Stimulated activated CD4-positive, alpha-beta T cell treated with anti-CD3 and anti-CD28 coated beads, Interleukin-1b, Interleukin-23, amount 100 ng/mL, for 24 hours (primary cell): ENCODE results near the gene PGLYRP2.
A peak's percentile ranks its signal among the peaks of the same experiment; 100 is the strongest.

ENCODE experiments used
- DNase-seq, 4 experiments: peaks; one replicate each; pipeline ENCODE4 v3.0.0-alpha.2; 2020; ENCODE audit warnings: low read depth in 4 of 4, low spot score in 1 of 4

PGLYRP2 gene

DNA sequence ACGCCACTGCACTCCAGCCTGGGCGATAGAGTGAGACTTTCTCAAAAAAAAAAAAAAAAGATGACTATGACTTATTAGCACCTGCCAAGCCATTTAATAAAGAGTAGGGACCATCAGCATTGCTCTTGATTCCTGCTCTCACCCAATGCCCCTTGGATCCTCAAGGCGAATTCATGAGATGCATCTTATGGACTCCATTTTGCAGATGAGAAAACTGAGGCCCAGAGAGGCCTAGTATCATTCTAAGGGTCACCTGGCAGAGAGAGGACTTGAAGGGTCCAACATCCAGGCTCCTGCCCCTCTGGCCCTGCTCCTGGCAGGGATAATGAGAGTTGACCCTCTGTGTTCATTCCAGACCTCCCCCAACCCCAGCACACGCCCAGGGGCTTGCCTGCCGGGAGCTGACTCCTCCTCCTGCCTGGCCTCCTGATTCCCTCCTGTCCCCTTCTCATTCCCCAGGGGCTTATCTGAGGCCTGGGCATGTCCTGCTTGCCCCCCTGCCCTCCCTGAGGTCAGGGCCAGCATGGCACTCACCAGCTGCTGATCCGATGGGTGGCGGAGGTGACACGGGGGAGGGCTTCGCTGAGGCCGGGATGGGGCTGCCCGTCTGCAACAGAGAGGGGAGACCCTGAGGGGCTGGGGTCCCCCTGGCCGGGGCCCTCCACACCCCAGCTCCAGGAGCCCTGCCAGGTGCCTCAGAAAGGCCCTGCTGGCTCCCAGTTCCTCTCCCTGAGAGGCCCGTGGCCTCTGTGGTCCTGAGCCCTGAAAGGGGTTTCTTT, 37.0 kb downstream of the PGLYRP2 start:
- no peak for DNase-seq

DNA sequence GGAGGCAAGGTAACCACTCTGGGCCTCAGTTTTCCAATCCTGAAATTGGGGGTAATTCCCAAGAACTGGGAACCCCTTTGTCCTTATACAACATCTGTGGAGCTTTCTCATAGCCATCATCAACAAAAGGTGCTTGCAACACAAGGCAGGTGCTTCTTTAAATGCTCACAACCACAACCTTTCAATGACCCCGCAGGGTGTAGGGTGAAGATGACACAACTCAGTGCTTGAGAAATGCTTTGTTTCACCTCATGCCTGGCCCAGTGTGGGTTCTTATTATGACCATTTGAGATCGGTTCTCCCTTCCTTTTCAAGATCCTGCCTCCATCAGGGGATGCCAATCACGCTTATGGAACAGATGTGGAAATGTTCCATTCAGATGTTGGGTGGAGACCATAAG, 38.0 kb downstream of the PGLYRP2 start:
- DNase-seq = no peak

DNA sequence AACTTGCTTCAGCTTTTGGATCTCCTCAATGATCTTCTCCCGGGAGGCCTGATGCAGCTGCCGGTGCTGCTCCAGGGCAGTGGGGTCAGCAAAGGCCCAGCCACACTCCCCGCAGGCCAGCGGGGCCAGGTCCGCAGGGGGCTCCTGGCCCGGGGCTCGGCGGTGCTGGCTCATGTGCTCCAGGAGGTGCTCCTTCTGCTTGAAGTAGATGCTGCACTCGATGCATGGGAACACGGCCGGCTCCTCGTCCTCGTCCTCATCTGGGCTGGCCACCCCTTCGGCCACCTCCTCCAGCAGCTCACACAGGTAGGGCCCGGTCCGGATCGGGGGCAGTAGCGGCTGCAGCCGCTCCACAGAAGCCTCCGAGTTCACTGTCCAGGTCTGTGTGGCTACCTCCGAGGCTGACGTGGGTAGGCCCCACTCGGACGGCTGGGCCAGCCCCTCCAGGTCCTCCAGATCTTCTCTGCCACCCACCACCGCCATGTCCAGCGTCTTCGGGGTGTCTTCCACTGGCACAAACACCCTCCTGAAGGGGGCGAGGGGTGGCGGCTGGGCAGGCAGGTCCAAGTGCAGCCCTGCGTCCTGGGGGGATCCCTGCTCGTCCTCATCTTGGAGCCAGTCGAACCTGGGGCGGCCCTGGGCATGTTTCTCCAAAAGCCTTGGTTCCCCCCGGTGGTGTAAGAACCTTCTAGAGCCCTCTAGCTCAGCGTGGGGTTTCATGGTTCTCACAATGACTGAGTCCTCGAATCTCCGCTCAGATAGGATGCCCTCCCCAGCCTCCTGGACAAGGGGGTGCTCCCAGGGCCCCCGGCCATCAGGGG, 39.3 kb downstream of the PGLYRP2 start:
- no peak for DNase-seq

DNA sequence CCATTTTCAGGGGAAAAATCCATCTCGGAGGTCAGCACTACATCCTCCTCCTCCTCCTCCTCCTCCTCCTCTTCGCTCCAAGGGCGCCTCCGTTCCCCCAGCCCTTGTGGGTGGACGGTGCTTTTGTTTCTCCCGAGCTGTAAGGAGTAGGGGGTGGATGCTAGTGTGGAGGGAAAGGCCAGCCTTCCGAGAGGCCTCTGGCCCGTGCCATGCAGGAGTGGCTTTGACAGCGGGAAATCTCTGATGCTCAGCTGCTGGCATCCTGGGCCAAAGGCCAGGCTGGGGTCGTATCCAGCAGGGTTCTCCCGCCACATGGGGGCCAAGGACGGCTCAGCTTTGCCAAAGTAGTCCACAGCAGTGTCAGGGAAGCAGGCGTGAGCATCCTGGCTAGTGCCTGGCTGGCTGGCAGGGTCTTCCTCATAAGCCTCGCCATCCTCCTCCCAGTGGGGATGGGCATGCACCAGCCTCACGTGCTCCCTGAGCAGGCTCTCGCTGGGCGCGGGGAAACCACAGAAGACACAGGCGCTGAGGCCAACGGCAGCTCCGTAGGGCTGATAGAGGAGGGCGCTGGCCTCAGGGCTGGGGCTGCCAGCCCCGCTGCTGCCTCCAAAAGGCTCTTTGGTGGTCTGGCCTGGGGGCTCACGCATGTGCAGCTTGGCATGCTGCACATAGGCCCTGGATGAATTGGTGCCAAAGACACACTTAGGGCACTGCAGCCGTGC, 40.1 kb downstream of the PGLYRP2 start:
- no peak for DNase-seq

DNA sequence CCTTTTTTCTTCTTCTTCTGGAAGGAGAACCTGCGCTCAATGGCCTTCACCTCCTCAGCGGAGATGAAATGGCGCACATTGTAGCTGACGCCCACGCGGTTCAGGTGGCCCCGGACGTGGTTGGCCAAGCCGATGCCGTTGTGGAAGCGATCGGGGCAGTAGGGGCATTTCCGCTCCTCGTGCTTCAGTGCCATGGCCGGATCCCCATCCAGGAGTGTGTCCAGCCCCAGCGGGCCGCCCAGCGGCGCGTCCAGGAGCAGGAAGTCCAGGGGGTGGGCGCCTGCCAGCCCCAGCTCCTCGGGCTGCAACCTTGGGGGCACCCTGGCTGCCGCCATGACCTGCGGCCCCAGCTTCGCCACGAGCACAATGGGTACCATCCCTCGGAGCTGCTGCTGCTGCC, 40.7 kb downstream of the PGLYRP2 start:
- no peak for DNase-seq

DNA sequence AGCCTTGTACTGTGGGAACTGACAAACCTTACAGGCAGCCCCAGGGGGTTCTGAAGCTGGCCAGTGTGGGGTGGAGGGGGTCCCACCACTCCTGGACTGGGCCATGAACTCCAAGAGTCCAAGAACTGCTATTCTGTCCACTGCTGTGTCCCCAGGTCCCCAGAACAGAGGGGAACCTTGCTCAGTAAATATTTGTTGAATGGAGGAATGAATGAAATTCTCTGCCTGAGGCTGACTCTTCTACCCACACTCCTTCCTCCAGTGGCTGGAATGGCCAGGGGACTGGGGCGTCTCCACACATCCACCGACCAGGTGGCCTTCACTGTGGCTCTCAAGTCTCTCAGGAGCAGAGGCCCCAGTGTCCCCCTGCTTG, 41.2 kb downstream of the PGLYRP2 start:
- no peak for DNase-seq

DNA sequence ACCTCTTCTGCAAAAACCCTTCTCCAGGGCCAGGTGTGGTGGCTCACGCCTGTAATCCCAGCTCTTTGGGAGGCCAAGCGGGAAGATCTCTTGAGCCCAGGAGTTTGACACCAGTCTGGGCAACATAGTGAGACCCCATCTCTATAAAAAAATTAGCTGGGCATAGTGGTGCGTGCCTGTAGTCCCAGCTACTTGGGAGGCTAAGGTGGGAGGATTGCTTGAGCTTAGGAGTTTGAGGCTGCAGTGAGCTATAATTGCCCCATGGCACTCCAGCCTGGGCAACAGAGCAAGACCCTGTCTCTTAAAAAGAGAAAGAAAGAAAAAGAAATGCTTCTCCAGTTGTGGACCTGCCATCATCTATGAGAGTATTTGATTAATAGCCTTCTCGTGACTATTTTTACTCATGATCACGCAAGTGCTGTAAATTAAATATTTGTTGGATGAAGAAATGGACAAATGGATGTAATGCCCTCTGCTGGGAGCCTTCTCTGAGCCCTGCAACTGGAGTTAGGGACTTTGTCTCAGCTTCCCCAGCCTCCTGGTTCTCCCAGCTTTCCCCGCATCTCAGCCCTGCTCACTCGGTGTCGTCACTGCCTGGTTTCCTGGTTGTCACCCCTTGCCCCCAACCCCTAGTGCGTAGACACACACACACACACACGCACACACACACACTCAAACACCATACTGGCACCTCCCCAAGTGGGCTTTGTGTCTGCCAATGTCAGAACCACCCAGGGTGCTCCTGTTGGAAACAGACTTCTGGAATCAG, 41.8 kb downstream of the PGLYRP2 start:
- no peak for DNase-seq

DNA sequence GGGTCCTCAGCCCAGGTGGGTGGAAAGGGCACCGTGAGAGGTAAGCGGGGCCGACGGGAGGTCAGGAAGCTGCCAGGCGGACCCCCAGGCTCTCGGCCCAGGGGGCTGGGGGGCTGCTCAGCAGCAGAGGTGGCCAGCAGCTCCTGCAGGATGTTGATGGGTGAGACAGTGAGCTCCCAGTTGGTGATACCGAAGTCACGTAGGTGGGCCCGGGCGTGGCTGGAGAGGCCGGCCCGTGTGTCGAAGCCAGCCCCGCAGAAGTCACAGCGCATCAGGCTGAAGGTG, 42.5 kb downstream of the PGLYRP2 start:
- no peak for DNase-seq

DNA sequence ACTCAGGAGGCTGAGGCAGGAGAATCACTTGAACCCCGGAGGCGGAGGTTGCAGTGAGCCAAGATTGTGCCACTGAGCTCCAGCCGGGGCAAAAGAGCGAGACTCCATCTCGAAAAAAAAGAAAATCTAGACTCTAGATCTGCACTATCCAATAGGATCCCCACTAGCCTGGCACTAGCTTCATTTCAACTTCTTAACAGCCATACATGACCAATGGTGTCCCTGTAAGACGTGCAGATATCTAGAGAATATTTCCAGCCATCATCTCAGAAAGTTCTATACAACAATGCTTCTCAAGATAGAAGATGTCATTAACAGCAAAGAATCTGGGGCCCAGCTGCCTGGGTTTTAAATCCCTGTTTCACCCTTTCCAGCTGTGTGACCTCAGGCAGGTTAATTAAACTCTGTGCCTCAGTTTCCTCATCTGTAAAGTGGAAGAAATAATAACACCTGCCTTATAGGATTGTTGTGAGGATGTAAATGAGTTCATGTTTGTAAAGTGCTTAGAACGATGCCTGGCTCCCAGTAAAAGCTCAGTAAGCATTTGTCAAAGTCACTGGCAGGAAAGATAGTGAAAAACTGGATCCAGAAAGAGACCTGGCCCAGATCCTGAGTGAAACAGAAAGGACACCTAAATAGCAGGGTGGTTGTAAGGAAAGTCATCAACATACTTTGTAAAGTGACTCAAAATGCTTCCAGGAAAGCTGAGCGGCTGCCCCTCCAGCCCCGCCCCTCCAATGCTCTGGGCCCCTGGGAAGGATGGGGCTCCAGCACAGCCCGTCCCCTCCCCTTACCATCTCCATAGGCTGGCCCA, 43.1 kb downstream of the PGLYRP2 start:
- DNase-seq = no peak

DNA sequence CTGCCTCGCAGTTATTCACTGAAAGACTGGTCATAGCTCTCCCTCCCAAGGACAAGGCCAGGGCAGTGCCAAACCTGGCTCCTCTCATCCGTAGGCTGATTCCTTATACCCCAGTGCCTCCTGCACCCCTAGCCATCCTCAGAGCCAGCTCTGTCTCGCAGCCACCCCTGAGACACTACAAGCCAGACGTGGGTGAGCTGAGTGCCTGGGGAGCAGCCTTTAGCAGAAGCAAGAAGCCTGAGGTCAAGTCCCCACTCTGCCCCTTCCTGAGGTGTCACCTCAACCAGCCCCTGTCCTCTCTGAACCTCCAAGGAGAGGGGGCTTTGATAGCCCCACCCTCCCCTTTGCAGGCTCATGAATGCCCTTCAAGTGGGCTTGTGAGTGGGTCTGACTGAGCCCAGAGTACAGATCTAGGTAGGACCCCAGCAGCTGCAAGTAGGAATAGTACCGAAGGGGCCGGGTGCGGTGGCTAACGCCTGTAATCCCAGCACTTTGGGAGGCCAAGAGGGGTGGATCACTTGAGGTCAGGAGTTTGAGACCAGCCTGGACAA, 45.7 kb downstream of the PGLYRP2 start:
- no peak for DNase-seq

DNA sequence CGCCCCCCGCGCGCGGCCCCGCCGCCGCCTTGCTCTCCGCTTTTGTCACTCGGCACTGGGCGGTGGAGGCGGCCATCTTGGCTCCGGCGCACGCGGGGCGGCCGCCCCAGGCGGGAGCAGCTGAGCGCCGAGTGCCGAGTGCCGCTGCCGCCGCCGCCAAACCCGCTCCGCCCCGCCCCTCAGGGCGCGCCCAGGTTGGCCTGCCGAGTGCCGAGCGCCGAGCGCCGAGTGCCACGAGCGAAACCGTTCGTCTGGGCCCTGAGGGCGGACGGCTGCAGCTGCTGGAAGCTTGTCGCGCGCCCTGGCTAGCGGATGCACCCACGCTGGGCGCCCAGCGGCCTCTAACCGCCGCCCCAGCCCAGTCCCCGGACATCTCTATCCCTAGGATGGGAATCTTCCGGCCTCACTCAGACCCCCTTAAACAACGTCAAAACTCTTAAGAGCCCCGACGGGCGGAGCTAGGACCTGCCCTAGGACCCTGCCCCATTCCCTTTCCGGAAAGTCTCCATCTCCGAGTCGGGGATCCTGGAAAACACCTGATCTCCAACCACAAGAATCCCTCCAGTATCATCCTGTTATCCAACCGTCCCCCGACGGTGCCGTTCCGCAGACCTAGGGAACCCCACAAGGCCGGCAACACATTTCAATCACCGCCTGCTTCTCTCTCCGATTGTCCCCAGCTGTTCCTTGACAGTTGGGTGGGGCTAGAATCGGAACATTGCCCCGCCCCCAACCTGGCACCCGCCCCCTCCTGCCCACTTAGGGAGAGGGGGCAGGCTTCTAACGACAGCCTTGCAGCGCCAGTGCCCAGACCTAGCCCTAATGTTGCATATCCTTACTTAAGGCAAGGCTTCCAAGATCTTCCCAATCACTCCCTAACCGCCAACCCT, 46.4 kb downstream of the PGLYRP2 start:
- DNase-seq = peak; percentile 72 to 91 (median 84)

DNA sequence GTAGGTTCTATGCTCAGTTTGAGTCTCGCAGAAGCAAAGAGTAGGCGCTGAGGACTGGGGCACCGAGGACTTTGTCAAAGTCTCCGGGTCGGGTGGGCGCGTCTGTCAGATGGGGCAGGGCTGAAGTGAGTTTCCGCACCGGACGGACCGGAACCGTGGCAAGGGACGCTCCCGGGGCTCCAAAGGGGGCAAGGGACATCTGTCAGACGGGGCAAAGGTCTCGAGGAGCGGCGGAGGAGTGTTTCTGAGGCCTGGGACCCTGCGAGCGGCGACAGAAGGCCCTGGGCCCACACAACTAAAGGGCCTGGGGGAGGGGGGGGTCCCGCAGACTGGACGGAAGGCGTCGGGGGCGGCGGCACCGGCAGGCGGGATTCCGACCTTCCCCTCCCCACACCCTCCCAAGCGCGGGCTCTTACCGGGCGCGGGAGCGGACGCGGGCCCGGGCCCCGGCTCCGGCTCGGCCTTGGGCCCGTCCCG, 47.2 kb downstream of the PGLYRP2 start:
- no peak for DNase-seq

DNA sequence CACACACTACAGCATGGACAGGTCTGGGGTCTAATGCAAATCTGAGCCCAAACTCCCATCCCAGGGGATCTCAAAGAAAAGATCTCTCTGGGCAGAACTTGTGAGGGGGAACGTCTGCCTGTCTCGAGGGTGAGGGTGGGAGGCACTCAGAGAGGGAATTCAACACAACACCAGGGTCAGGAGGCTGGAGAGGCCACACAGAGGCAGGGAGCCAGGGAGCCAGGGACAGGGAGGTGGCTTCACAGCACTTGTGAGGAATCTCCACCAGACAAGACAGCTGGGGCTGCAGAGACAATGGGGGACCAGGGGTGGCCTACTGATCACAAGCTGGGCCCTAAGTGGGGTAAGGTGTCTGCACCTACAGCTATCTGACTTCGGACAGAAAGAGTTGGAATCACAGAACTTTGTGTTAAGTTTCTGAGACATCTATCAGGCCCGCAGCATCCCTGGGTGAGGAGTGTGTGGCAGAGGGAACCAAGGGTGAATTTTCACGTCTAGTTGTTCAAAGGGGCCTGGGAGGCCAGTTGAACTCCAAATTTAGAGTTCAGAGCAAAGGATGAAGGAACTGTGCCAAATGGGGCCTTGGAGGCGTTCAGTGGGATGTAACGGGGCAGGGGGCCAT, 47.8 kb downstream of the PGLYRP2 start:
- no peak for DNase-seq

DNA sequence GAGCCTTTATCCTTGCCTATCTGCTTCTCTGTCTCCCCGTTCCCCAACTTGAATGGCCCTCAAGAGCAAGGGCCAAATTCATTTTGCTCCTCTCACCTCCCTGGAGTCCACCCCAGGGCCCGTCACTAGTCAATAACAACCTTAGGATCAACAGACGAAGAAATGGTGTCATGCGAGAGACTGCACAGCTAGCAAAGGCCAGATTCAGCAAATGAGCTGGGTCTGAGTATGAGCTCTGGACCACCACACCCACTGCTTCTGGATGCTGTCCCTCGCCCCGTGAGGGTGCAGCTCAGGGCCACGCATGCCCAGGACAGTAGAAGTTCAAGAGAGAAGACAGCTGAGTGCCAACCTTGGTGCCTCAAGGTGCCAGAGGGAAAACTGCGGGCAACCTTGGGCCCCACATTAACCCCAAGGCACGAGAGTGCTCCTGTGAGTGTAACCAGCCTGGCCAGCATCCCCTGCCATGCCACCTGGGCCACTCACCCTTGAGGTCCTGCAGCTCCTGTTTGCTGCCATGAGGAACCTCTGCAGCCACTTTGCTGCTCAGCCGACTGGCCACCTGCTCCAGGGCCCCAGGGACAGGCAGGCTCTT, 48.7 kb downstream of the PGLYRP2 start:
- DNase-seq = no peak

DNA sequence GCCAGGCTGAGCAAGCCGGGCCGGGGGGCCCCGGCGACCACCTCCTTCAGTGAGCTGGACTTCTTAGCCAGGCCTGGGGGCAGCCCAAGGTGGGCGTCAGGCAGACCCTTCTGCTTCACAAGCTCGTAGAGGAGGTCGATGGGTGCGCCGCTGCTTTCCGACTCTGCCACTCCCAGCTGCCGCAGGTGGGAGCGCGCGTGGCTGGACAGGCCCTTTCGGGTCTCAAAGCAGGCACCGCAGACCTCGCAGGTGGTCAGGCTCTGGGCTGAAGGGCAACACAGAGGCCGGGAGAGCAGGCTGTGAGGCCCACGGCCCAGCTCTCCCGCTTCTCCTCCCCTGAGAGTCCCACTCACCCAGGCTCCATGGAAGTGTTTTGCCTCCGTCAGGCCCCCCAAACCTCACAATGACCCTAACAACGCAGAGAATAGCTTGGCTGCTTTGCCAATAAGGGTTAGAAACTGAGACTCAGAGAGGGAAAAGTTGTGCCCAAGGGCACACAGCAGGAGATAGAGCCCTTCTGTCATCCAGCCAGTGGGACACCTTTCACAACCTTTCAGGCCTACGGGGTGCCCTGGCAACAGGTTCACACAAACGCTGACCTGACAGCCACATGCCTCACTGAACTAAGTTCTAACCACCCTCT, 49.4 kb downstream of the PGLYRP2 start:
- no peak for DNase-seq

DNA sequence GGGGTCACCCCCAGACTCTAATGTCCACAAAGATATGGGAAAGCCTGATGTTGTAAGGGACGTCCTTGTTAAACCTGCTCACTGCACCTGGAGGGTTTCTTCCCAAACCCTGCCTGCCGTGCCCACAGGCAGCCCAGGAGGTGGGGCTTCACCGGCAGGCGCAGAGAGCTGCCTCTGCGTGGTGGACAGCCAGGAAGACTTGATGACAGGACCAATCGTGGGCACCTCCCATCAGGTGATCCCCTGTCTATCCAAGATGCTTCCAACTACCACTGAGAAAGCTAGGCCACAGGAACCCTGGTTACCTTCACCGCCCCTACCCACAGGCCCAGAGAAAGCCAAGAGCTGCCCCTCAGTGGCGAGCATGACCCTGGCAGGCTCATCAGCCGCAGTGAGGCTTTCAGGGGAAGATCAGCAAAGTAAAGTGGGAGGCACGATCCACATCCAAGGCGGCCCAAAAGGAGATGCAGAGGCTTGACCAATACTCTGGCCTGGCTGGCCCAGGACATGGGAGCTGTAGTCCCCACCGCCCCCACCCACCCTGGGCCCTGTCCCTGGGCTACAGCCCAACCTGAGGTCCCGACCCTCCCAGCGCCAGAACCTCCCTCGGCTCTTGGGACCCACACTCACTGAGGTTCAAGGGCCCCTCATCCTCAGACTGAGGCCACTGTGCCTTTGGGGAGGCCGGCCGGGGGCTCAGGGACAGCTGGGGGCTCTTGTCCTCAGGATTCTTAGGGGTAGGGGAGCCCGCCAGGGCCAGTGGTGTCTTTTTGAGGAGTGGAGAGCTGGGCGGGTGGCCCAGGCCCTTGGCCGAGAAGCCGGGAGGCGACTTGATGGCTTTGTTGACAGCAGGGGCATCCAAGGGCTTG, 50.1 kb downstream of the PGLYRP2 start:
- no peak for DNase-seq

DNA sequence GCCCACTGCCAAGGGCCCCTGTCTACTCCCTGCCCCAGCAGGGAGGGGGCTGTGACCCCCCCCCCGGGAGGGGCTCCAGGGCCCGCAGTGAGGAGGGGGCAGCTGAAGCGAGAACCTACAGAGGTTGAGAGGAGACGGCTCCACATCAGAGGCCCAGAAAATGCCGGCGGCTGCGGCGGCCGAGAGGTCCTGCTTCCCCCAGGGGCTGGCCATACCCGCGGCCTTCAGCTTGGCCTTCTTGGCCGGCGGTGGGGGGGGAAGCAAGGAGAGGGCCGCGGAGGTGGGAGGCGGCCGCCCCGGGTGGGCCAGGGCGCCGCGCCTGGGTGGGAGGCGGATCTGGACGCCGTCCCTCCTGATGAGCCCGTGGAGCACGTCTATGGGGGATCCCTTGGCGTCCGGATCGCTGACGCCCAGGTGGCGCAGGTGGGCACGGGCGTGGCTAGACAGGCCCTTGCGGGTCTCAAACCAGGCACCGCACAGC, 51.3 kb downstream of the PGLYRP2 start:
- no peak for DNase-seq
